ENCODE results near the gene SCO2. TPM values are rescaled to one million over a fixed set of nuclear protein-coding genes. Genes with fewer than 3 reads are reported as not detected.

SCO2 gene
- total RNA-seq, 1 donor from 2014 or later = 0.59 TPM

DNA sequence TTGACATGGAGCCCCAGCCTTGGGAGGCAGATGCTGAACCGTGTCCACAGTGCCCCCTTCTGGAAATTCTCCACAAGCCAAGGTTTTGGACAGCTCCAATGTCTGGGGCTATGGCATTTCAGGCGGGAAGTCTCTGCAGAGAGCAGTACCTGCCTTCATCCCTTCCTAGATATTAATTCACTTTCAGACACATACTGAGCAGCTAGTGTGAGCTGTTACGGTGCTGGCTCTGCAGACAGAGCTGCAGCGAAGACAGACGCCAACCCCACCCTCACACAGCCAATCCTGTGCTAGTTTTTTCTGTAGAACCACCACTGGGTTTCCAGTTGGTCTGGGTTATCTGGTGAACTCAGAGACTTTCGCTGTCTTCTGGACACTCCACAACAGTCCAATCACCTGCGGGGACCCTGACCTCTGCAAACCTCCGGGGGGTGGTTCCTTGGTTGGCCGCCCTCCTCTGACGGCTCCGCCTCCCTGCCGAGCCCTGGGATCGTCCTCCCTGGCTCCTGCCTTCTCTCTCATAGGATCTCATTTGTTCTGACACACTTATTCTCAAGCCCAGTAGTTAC, 27.0 kb downstream of the SCO2 start:
- no peak for DNase-seq

GRCh38 chr22:50497093-50497492, 28.3 kb downstream of the SCO2 start:
- no peak for DNase-seq

- no peak for DNase-seq
Observed at GRCh38 chr22:50490531-50491308, 34.7 kb downstream of the SCO2 start.

GRCh38 chr22:50489363-50490243, 35.8 kb downstream of the SCO2 start:
- DNase-seq = no peak

- DNase-seq = no peak
Observed at GRCh38 chr22:50488886-50489285, 36.5 kb downstream of the SCO2 start.

DNA sequence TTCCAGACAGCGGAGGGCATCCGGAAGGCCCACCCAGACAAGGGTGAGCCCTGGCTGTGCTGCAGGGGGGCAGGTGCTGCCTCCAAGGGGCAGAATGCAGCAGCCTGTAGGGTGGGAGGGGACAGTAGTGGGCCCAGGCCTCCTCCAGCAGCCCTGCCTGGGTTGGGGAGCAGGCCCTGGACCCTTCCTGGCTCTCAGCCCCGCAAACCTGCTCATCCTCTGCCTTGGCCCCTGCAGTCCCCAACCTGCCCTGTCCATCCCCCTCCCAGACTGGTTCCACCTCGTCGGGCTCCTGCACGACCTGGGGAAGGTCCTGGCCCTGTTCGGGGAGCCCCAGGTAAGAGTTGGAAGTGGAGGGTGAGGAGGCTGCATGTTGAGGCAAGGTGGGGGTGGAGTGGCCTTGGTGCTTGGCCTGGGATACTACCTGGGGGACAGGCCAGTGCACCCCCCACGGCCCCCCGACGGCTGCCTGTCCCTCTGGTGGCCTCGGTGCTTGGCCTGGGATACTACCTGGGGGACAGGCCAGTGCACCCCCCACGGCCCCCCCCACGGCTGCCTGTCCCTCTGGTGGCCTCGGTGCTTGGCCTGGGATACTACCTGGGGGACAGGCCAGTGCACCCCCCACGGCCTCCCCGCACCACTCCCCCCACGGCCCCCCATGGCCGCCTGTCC, 37.3 kb downstream of the SCO2 start:
- no peak for DNase-seq

- DNase-seq = no peak
Observed at GRCh38 chr22:50487290-50488005, 38.0 kb downstream of the SCO2 start.

- no peak for DNase-seq
Observed at GRCh38 chr22:50486561-50487289, 38.7 kb downstream of the SCO2 start, which contains the start of gene MIOX. Gene MIOX (plus strand): TSS chr22:50486859. CDS start chr22:50486898, 39 bp downstream.

DNA sequence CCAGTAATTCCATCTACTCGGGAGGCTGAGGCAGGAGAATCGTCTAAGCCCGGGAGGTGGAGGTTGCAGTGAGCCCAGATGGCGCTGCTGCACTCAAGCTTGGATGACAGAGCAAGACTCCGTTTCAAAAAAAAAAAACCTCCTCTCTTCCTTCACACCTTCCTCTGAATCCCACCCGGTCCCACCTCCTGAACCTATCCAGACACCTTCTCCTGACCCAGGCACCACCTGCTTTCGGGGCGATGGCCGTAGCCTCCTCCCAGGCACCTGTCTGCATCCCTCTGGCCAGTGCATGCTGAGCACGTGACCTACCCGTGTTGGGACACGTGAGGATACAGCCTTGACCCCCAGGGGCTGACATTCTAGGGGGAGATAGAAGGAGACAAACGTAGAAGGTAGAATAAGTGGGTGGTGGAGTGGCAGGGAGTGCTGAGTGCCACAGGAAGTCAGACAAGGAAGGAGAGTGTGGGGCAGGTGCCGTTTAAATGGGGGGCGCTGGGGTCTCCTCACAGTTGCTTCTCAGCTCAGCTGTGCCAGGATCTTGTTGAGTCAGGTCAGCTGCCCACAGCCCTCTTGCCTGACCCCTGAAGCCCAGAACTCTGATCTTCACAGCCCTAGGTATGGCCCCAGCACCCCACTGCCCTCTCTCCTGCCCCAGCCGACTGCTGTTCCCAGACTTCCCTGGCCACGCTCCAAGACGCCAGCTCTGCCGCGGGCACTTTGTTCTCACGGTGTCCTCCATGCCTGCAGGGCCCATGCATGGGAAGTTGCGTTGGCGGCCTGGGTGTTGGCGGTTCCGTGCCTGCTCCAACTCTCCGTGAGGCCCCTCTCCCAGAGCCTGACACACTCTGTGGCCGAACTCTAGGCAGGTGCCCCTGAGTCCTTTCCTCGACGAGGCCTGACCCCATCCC, 39.9 kb downstream of the SCO2 start:
- no peak for DNase-seq

DNA sequence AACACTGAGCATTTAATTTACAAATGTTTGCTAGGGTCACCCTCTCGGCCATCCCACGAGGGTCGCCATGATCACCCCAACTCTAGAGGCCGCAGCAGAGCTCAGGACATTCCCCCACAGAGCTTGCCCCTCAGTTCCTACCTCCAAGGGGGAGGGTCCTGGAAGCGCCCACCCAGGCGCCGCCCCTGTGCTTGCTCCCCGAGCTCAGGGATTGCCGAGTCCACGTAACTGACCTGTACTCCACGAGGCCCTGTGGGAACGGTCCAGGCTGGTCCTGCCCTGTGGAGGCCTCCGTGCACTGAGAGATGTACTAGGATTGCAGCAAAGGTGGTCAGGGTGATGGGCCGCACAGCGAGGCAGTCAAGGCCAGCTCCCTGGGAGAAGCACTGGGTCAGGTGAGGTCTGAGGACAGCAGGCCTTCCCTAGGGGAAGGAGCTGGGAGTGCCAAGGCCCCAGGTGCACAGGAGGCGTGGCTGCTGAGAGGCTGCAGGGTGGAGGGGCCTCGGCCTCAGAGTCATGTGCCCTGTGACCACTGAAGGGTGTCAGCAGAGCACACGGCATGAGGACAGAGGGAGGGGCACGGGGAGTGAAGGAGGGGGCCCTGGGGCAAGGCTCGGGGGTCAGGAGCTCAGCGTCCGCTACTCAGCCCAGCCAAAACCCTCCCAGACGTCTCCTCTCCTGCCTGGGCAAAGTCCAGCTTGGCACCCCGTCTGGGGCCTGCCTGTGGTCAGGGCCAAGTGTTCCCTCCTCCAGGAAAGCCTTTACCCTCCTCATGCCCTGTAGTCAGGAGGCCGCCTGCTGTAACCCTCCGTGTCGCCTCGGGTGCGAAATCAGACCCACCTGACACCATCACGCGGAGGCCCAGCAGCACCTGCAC, 41.2 kb downstream of the SCO2 start:
- DNase-seq = no peak

DNA sequence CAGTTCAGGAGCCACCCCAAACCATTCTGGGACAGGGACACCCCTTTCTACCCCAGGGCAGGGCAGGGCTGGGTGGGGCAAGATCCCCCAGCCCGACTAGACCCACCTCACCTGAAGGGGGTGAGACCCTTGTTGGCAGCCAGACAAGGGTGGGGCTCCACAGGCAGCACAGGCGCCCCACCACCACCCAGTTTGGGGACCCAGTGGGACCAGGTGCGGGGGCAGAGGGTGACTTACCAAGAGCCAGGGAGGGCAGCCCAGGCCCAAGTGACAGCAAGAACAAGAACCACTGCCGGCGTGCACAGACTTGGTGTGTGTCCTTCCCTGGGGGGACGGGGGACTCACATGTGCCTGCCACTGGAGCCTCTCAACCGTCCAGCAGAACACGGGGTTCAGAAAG, 41.8 kb downstream of the SCO2 start:
- no peak for DNase-seq

DNA sequence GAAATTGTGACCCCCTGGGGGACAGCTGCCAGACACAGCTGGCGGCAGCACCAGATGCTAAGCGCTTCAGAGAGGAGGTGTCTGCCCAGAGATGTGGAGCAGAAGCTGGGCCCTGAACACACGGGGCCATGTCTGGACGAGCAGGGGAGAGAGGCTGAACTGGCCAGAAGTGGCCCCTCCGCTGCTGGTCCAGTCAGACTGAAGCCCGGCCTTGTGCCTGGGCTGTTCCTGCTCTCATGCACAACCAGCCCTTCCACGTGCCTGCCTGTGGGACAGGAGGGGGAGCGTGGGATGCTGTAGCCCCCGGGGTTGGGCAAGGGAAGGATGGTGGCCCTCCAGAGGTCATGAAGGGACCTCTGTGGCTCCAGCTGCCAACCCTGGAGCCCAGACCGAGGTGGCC, 42.3 kb downstream of the SCO2 start:
- DNase-seq = no peak

GRCh38 chr22:50482107-50483074, 43.0 kb downstream of the SCO2 start:
- DNase-seq = no peak

DNA sequence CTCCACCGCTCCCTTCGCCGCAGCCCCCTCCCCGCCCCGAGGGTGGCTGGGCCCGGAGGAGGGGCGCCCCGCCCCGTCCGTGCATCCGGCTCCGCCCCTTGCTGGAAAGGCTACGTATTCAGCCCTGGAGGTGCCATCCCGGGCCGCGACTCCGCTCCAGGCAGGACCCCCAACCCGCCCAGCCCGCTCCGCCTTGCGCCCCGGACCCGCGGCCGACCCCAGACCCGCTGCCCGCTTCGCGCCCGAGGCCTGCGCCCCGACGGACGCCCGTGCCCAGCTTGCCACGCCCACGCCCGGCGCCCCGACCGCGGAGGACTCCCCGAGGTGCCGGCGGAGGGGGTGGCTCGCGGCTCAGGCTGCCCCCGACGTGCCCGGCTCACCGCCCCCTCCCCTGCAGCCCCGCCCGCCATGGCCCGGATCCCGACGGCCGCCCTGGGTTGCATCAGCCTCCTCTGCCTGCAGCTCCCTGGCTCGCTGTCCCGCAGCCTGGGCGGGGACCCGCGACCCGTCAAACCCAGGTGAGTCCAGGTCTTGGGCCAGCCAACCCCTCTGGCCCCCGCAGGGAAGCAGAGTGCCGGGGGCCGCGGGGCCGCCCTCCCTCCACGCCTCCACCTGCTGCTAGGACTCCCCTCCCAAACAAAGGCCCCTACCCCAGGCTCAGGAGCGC, 43.8 kb downstream of the SCO2 start, which contains the start of gene ADM2:
TSS of gene ADM2 (plus strand) at position 104 of the 667 bp plus-strand sequence. CDS start at position 409, 305 bp downstream.
- no peak for DNase-seq

- no peak for DNase-seq
Observed at GRCh38 chr22:50481045-50481439, 44.4 kb downstream of the SCO2 start.

GRCh38 chr22:50479721-50480120, 45.7 kb downstream of the SCO2 start:
- no peak for DNase-seq

DNA sequence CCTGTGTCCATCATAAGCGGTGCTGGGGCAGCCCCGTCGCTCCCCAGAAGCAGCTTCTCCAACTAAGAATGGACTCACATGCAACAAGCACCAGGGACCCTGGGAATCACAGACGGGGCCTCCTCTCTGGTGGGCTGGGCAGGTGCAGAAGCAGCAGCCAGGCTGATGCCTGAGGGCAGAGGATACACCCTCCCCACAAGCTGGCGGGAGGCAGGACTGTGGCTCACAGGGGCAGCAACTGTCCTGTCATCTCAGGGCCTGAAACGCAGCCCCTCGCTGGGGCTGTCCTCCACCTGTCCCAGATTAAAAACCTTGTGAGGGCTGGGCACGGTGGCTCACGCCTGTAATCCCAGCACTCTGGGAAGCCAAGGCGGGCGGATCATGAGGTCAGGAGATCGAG, 47.5 kb downstream of the SCO2 start:
- DNase-seq = no peak
